PC-3 (cell line): ENCODE results near the gene BAG3.

Source experiments
- CTCF ChIP-seq: fragments of 300-600 bp; sonication (generic); conservative IDR thresholded peaks from 2 replicates; pipeline ENCODE4 v1.5.1; 2017; ENCODE audit warnings: antibody characterized with exemption, low read depth, mild to moderate bottlenecking, low read length
- EZH2 ChIP-seq: fragments of 300-600 bp; sonication (generic); IDR thresholded peaks from one replicate; pipeline ENCODE4 v1.6.1; 2017; ENCODE audit warnings: antibody characterized with exemption, mild to moderate bottlenecking, low read length; ENCODE audit not compliant: unreplicated experiment
- EZH2phosphoT487 ChIP-seq: fragments of 300-600 bp; sonication (generic); IDR thresholded peaks from 2 replicates; pipeline ENCODE4 v1.6.1; 2018; ENCODE audit warnings: mild to moderate bottlenecking, antibody characterized with exemption, low read length, borderline replicate concordance

GRCh38 chr10:119702583-119702982 is 51.4 kb downstream of the BAG3 start:
- TF ChIP-seq CTCF (no peak), EZH2 (no peak), EZH2phosphoT487 (no peak)
